Measurements from ENCODE around the gene LATS2. TPM values are rescaled to one million over a fixed set of nuclear protein-coding genes. Genes with fewer than 3 reads are reported as not detected.

LATS2 gene
- total RNA-seq (2014; rRNA removed; shearing (Covaris generic)): 2.7 and 3.9 TPM in 2 replicates

GRCh38 chr13:21061029-21061763, at the start of gene LATS2:
TSS of gene LATS2 (minus strand) at chr13:21061586. CDS start at chr13:21046026, 15,560 bp downstream.
- peak; percentile 80 for DNase-seq (ENCODE audit: low spot score)

- DNase-seq (ENCODE audit: low spot score): no peak
These were observed 47.8 kb upstream of the LATS2 start for GRCh38 chr13:21109168-21109567.

- DNase-seq (ENCODE audit: low spot score): peak; percentile 6
These were observed 44.7 kb upstream of the LATS2 start for GRCh38 chr13:21106089-21106488.

GRCh38 chr13:21104199-21105019, 43.0 kb upstream of the LATS2 start:
- DNase-seq (ENCODE audit: low spot score): no peak

- DNase-seq (ENCODE audit: low spot score): no peak
These were observed 40.6 kb upstream of the LATS2 start for GRCh38 chr13:21101865-21102576.

- DNase-seq (ENCODE audit: low spot score): no peak
These were observed 39.8 kb upstream of the LATS2 start for GRCh38 chr13:21100994-21101757.

GRCh38 chr13:21100211-21100610, 38.8 kb upstream of the LATS2 start:
- no peak for DNase-seq (ENCODE audit: low spot score)

GRCh38 chr13:21095311-21095710, 33.9 kb upstream of the LATS2 start:
- no peak for DNase-seq (ENCODE audit: low spot score)

GRCh38 chr13:21089830-21090229, 28.4 kb upstream of the LATS2 start:
- no peak for DNase-seq (ENCODE audit: low spot score)

GRCh38 chr13:21088534-21088933, 27.1 kb upstream of the LATS2 start:
- DNase-seq (ENCODE audit: low spot score): no peak

- DNase-seq (ENCODE audit: low spot score): no peak
These were observed 25.5 kb upstream of the LATS2 start for GRCh38 chr13:21086929-21087328.

GRCh38 chr13:21081926-21082325, 20.5 kb upstream of the LATS2 start:
- no peak for DNase-seq (ENCODE audit: low spot score)

GRCh38 chr13:21080593-21080891, 19.2 kb upstream of the LATS2 start:
- DNase-seq (ENCODE audit: low spot score): no peak

- peak; percentile 56 for DNase-seq (ENCODE audit: low spot score)
These were observed 18.6 kb upstream of the LATS2 start for GRCh38 chr13:21079761-21080592.

- DNase-seq (ENCODE audit: low spot score): no peak
These were observed 17.8 kb upstream of the LATS2 start for GRCh38 chr13:21079221-21079620.

GRCh38 chr13:21078501-21078900, 17.1 kb upstream of the LATS2 start:
- no peak for DNase-seq (ENCODE audit: low spot score)

GRCh38 chr13:21077788-21078353, 16.5 kb upstream of the LATS2 start:
- DNase-seq (ENCODE audit: low spot score): no peak

- no peak for DNase-seq (ENCODE audit: low spot score)
These were observed 15.8 kb upstream of the LATS2 start for GRCh38 chr13:21077076-21077787.

GRCh38 chr13:21076253-21076652, 14.9 kb upstream of the LATS2 start:
- DNase-seq (ENCODE audit: low spot score): no peak
